Peyer's patch (tissue), 4 donors: ENCODE measurements around the gene ZNF467.

Experiments
- CTCF ChIP-seq, 6 experiments: fragments of 450-650 bp in 4 of 6; fragments of 200-600 bp in 2 of 6; sonication (generic) in 1 of 6; IDR thresholded peaks; one replicate each; pipeline ENCODE4 v1.5.1; 2017 to 2019; ENCODE audit warnings: antibody characterized with exemption in 6 of 6, mild to moderate bottlenecking in 3 of 6, moderate library complexity in 1 of 6
- POLR2A ChIP-seq, 2 donors: fragments of 450-650 bp; IDR thresholded peaks; one replicate each; pipeline ENCODE4 v1.5.1; 2017; ENCODE audit warnings: antibody characterized with exemption in 2 of 2, mild to moderate bottlenecking in 2 of 2, moderate library complexity in 2 of 2

- TF ChIP-seq POLR2A (IDR thresholded peaks at IDR 0.05) (no peak), CTCF (IDR thresholded peaks at IDR 0.05) (peak; percentile 58 to 84 (median 70))
Measured at GRCh38 chr7:149742075-149742701, 31.2 kb downstream of the ZNF467 start.
